ENCODE data around the gene USP3. TPM values are rescaled to one million over a fixed set of nuclear protein-coding genes. Genes with fewer than 3 reads are reported as not detected.

The USP3 gene
- total and polyA plus RNA-seq, 2 donors (not counting 3 experiments of a cell fraction or from before 2014, with no cell fraction given): 18.8 to 52.4 TPM

DNA sequence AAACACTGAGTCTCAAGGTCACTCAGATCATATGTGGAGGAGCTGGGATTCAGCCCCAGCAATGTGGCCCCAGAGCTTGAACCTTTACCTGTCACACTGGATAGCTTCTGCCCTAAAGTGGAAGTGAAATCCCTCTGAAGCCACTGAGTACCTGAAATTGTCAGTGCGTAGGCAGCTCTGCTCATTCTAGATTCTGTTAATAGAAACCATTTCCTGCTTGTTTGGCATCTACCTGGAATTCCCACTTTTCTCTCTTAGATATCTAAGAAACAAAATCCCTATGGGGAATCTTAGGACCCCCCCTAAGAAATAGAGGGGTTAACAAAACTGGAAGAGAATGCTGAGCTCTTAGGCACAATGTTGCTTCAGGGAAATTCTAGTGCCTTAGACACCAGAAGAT lies 122.6 kb downstream of the USP3 start:
- Histone ChIP-seq H3K27ac (ENCODE audit: insufficient read depth, low read depth, low read length) (no peak overlapping the region), H3K4me1 (ENCODE audit: control insufficient read depth, extremely low read depth, insufficient read depth, low read length) (no peaks in the 10 kb centered on the region), H4K20me1 (replicated peaks; ENCODE audit: control insufficient read depth, extremely low read depth, insufficient read depth, low read length) (peaks cover 2% of the 10 kb centered on the region), H2AFZ (ENCODE audit: low read depth, low read length) (no peak overlapping the region), H3K9me3 (replicated peaks; ENCODE audit: control insufficient read depth, insufficient read depth, low read length) (no peaks in the 10 kb centered on the region), H3K27me3 (ENCODE audit: control insufficient read depth in 2 of 2, insufficient read depth in 2 of 2, low read length in 2 of 2) (no peaks in the 10 kb centered on the region), H3K4me3 (replicated peaks in 1 of 3; ENCODE audit: insufficient read depth in 1 of 3, low read depth in 1 of 3, low read length in 3 of 3) (no peak overlapping the region), H3K36me3 (ENCODE audit: control insufficient read depth in 2 of 2, extremely low read depth in 1 of 2, insufficient read depth in 2 of 2, low read length in 2 of 2) (peaks cover 28 to 32% of the 10 kb centered on the region in 2 experiments), H3K4me2 (ENCODE audit: insufficient read depth, low read length) (no peak overlapping the region), H3K9ac (replicated peaks; ENCODE audit: extremely low read depth, insufficient read depth, low read length) (no peak overlapping the region), H3K9me1 (replicated peaks; ENCODE audit: control insufficient read depth, extremely low read depth, insufficient read depth, low read length) (no peaks in the 10 kb centered on the region), H3K79me2 (ENCODE audit: control insufficient read depth, insufficient read depth, low read length) (no peaks in the 10 kb centered on the region)
- TF ChIP-seq, protein P1, sequence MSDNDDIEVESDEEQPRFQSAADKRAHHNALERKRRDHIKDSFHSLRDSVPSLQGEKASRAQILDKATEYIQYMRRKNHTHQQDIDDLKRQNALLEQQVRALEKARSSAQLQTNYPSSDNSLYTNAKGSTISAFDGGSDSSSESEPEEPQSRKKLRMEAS (IDR thresholded peaks at IDR 0.05; ENCODE audit: insufficient read depth, insufficient read length): no peak
- TF ChIP-seq, protein P2, sequence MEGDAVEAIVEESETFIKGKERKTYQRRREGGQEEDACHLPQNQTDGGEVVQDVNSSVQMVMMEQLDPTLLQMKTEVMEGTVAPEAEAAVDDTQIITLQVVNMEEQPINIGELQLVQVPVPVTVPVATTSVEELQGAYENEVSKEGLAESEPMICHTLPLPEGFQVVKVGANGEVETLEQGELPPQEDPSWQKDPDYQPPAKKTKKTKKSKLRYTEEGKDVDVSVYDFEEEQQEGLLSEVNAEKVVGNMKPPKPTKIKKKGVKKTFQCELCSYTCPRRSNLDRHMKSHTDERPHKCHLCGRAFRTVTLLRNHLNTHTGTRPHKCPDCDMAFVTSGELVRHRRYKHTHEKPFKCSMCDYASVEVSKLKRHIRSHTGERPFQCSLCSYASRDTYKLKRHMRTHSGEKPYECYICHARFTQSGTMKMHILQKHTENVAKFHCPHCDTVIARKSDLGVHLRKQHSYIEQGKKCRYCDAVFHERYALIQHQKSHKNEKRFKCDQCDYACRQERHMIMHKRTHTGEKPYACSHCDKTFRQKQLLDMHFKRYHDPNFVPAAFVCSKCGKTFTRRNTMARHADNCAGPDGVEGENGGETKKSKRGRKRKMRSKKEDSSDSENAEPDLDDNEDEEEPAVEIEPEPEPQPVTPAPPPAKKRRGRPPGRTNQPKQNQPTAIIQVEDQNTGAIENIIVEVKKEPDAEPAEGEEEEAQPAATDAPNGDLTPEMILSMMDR (IDR thresholded peaks at IDR 0.05; ENCODE audit: extremely low read depth in 1 of 2, insufficient read depth in 1 of 2, low read depth in 1 of 2, low read length in 2 of 2): no peak
- no peak for TF ChIP-seq POLR2A (IDR thresholded peaks at IDR 0.05; ENCODE audit: low read depth, low read length)
- no peak for TF ChIP-seq MYC (IDR thresholded peaks at IDR 0.05; ENCODE audit: low read depth, low read length)
- TF ChIP-seq GATA2 (IDR thresholded peaks at IDR 0.05; ENCODE audit: insufficient read depth, insufficient read length, low read depth, low read length): no peak
- intact Hi-C loops (cut with micrococcal nuclease): no loop called here
- ChIA-PET CTCF (interaction anchor here (2.1 kb wide), 1 partner anchor 17 kb away, joined by 14 read pairs; no protein-coding TSS in a partner anchor), POLR2A (no interaction called here)
- DNase-seq (ENCODE audit: low read depth, low spot score) (no peak), FAIRE-seq (no peak)
- dilution Hi-C loops (cut with MboI; ENCODE audit: extremely low pct_ligation_motif_present, low sequenced_read_pairs): no loop called here
- BruUV-seq (replicated peaks): no TSS peak

All from endothelial cell of umbilical vein (primary cell).